K562 (cell line): ENCODE data around the gene SLC24A4. TPM values are rescaled to one million over a fixed set of nuclear protein-coding genes. Genes with fewer than 3 reads are reported as not detected.

Experiments used
- ATAC-seq: fragments of 200-7000 bp; cut with Tn5 transposase; 3 replicates; pipeline ENCODE4 v1.9.1; 2020; ENCODE audit warnings: moderate library complexity
- BruUV-seq: library from RNA; stranded (reverse); fragments of 400-500 nt; replicated peaks from 2 replicates; lab custom pipeline; 2021; lab: Mats Ljungman, UMichigan
- CTCF ChIA-PET: fragments of 300-600 bp; formaldehyde crosslinking; extraction: SDS; loops from one replicate; lab custom pipeline; 2021; ENCODE audit warnings: low intra/inter-chr PET ratio; lab: Yijun Ruan, JAX
- POLR2A ChIA-PET: fragments of 300-600, 350-650 bp; sonication (Branson Sonifier 250); formaldehyde crosslinking; extraction: SDS; loops from one replicate; lab custom pipeline; 2021; ENCODE audit warnings: antibody characterized with exemption, inconsistent platforms; lab: Yijun Ruan, JAX
- DNase-seq, 4 experiments: peaks; one replicate each; pipeline versions ENCODE4 v3.0.0 to v3.0.0-alpha.2; 2011 to 2018; ENCODE audit warnings: low spot score in 3 of 4, mixed read lengths in 3 of 4; ENCODE audit errors: extremely low read depth in 1 of 4
- FAIRE-seq: peaks from 2 replicates; lab custom pipeline; 2011; peaks lifted over from hg19 to GRCh38; lab: Jason Lieb, UNC
- H2AFZ ChIP-seq: 2 replicates; pipeline ENCODE4 v1.6.0; 2011; ENCODE audit warnings: low read depth, low read length, control low read depth, inconsistent platforms
- H3K27ac ChIP-seq: fragments of 200-600 bp; 3 replicates; pipeline ENCODE4 v1.8.0; 2011; ENCODE audit warnings: low read depth, mild to moderate bottlenecking, control low read depth, inconsistent platforms, low read length, moderate library complexity, mixed read lengths; ENCODE audit errors: extremely low read depth
- H3K27me3 ChIP-seq, 2 experiments: fragments of 300-600 bp in 1 of 2; 2 replicates in 1 of 2; 3 replicates in 1 of 2; pipeline versions ENCODE4 v1.6.0 to v1.8.0; 2011; ENCODE audit warnings: inconsistent platforms in 2 of 2, low read length in 2 of 2, mild to moderate bottlenecking in 1 of 2, mixed read lengths in 1 of 2, moderate library complexity in 1 of 2; ENCODE audit not compliant: control insufficient read depth in 2 of 2, insufficient read depth in 2 of 2
- H3K36me3 ChIP-seq: fragments of 300-600 bp; 3 replicates; pipeline ENCODE4 v1.8.0; 2011; ENCODE audit warnings: mild to moderate bottlenecking, low read length, inconsistent platforms; ENCODE audit not compliant: control insufficient read depth, insufficient read depth
- H3K4me1 ChIP-seq, 2 experiments: fragments of 200-600 bp in 1 of 2; replicated peaks in 1 of 2; 2 replicates in 1 of 2; 3 replicates in 1 of 2; pipeline versions ENCODE4 v1.5.1 to v1.8.0; 2011; ENCODE audit warnings: inconsistent platforms in 2 of 2, low read length in 2 of 2, mild to moderate bottlenecking in 1 of 2, mixed read lengths in 1 of 2, moderate library complexity in 1 of 2; ENCODE audit not compliant: control insufficient read depth in 2 of 2, insufficient read depth in 2 of 2
- H3K4me2 ChIP-seq: 2 replicates; pipeline ENCODE4 v1.6.1; 2011; ENCODE audit warnings: low read length, control low read depth, inconsistent platforms, mixed read lengths; ENCODE audit not compliant: insufficient read depth
- H3K4me3 ChIP-seq: fragments of 200-600 bp; sonication (generic), shearing (Covaris generic); 2 replicates; pipeline ENCODE4 v1.5.1; 2016; ENCODE audit warnings: control low read depth, inconsistent platforms
- H3K79me2 ChIP-seq: fragments of 200-600 bp; 3 replicates; pipeline ENCODE4 v1.8.0; 2011; ENCODE audit warnings: low read length, inconsistent platforms; ENCODE audit not compliant: control insufficient read depth, insufficient read depth
- H3K9ac ChIP-seq, 2 experiments: 2 replicates each; pipeline versions ENCODE4 v1.6.0 to v1.6.1; 2011; ENCODE audit warnings: low read depth in 2 of 2, low read length in 2 of 2, control low read depth in 1 of 2, inconsistent platforms in 1 of 2, mild to moderate bottlenecking in 1 of 2, mixed read lengths in 1 of 2; ENCODE audit not compliant: insufficient read depth in 1 of 2
- H3K9me1 ChIP-seq: one replicate; pipeline ENCODE4 v1.6.0; 2011; ENCODE audit warnings: inconsistent platforms, mild to moderate bottlenecking, low read length, moderate library complexity; ENCODE audit not compliant: control insufficient read depth, insufficient read depth
- H3K9me3 ChIP-seq: replicated peaks from 2 replicates; pipeline ENCODE4 v1.5.1; 2011; ENCODE audit warnings: low read depth, low read length, inconsistent platforms; ENCODE audit not compliant: control insufficient read depth, insufficient read depth
- H4K20me1 ChIP-seq: replicated peaks from 2 replicates; pipeline ENCODE4 v1.6.1; 2011; ENCODE audit warnings: low read length, inconsistent platforms, mixed read lengths; ENCODE audit not compliant: control insufficient read depth, insufficient read depth
- CBFB ChIP-seq: sonication (generic); formaldehyde crosslinking; IDR thresholded peaks from 2 replicates; pipeline ENCODE4 v1.4.0; 2020; ENCODE audit warnings: mild to moderate bottlenecking, missing genetic modification reagents
- EZH2 ChIP-seq: IDR thresholded peaks from 2 replicates; pipeline ENCODE4 v1.6.1; 2012; ENCODE audit warnings: low read depth, mild to moderate bottlenecking, inconsistent platforms, low read length, borderline replicate concordance
- FOXJ2 ChIP-seq: fragments of 200-800 bp; sonication (Bioruptor generic); IDR thresholded peaks from 2 replicates; pipeline ENCODE4 v1.6.1; 2016; ENCODE audit warnings: missing genetic modification characterization, missing compliant biosample characterization
- KLF1 ChIP-seq: fragments of 450-650 bp; IDR thresholded peaks from 2 replicates; pipeline ENCODE4 v1.6.1; 2016; ENCODE audit warnings: missing genetic modification characterization, missing compliant biosample characterization
- MCM7 ChIP-seq, 2 experiments: fragments of 450-650 bp; IDR thresholded peaks; 2 replicates each; pipeline ENCODE4 v1.6.1; 2016 to 2018
- MTA1 ChIP-seq: fragments of 450-650 bp; IDR thresholded peaks from 2 replicates; pipeline ENCODE4 v1.6.1; 2017; ENCODE audit warnings: borderline replicate concordance
- MXI1 ChIP-seq: IDR thresholded peaks from 2 replicates; pipeline ENCODE4 v1.6.1; 2011; ENCODE audit warnings: low read depth, mild to moderate bottlenecking, improper control_type of control experiment, low read length
- SMARCE1 ChIP-seq: fragments of 450-650 bp; IDR thresholded peaks from 2 replicates; pipeline ENCODE4 v1.7.1; 2016; ENCODE audit warnings: mild to moderate bottlenecking
- TCFL5 ChIP-seq: fragments of 250-450 bp; sonication (Bioruptor Pico); conservative IDR thresholded peaks from 2 replicates; pipeline ENCODE4 v1.6.1; 2021; ENCODE audit warnings: mild to moderate bottlenecking, moderate library complexity, matching md5 sums
- XRCC3 ChIP-seq: fragments of 450-650 bp; IDR thresholded peaks from 2 replicates; pipeline ENCODE4 v1.6.1; 2017; ENCODE audit warnings: mild to moderate bottlenecking, moderate library complexity
- ZFX ChIP-seq: sonication (generic); formaldehyde crosslinking; IDR thresholded peaks from 2 replicates; pipeline ENCODE4 v1.8.0; 2022; ENCODE audit warnings: mild to moderate bottlenecking, missing genetic modification reagents, moderate library complexity
- WGBS: fragments of 100-300 bp; shearing (Covaris generic); methylation state at CpG from one replicate; pipeline ENCODE4 v1.1.6; 2016; ENCODE audit warnings: low coverage, mixed read lengths; ENCODE audit not compliant: insufficient coverage; ENCODE audit errors: missing lambda C conversion rate; 5-methylcytosine and 5-hydroxymethylcytosine counted together
- in situ Hi-C: fragments of 300-500 bp; cut with MboI; formaldehyde crosslinking; loops from 4 replicates; pipeline ENCODE4 v1.15.0; 2018; ENCODE audit warnings: inconsistent platforms, mixed read lengths
- intact Hi-C: fragments of 100-400 bp; cut with micrococcal nuclease; formaldehyde crosslinking; loops from 2 replicates; pipeline ENCODE4 v1.14.2; 2022
- polyA plus RNA-seq, 8 experiments: library from polyadenylated mRNA; depleted of rRNA in 4 of 8; stranded (reverse) in 5 of 8; unstranded in 3 of 8; fragments of >200 nt; fragmentation: Nextera tagmentation in 2 of 8; fragmentation: Illumina TruSeq in 1 of 8; extraction: Ambion mirVana in 2 of 8; extraction: Trizol in 1 of 8; gene quantifications; 2 replicates each; pipeline versions ENCODE4 v1.2.1 to v1.2.3, GENCODE V29; 2011 to 2014; ENCODE audit warnings: inconsistent platforms in 1 of 8, missing spikeins in 1 of 8
- total RNA-seq, 7 experiments: library from RNA; depleted of rRNA in 6 of 7; stranded (reverse); fragments of >200 nt in 6 of 7; fragmentation: Illumina TruSeq in 2 of 7; extraction: Trizol in 2 of 7; gene quantifications; 2 replicates each; pipeline versions ENCODE4 v1.2.1 to v1.2.3, GENCODE V29; 2011 to 2021; ENCODE audit warnings: low replicate concordance in 1 of 7
- TF ChIP-seq, protein P1 (sequence below): fragments of 450-650 bp; formaldehyde crosslinking; IDR thresholded peaks from 2 replicates; pipeline ENCODE4 v1.4.0; 2022; ENCODE audit warnings: mild to moderate bottlenecking, moderate library complexity
- TF ChIP-seq, protein P2 (sequence below): conservative IDR thresholded peaks from 2 replicates; pipeline ENCODE4 v1.6.1; 2011; ENCODE audit warnings: low read depth, mild to moderate bottlenecking, low read length; ENCODE audit not compliant: control insufficient read depth
- TF ChIP-seq, protein P3 (sequence below), 3 experiments: IDR thresholded peaks in 2 of 3; conservative IDR thresholded peaks in 1 of 3; 2 replicates each; pipeline ENCODE4 v1.5.1; 2011 to 2012; ENCODE audit warnings: low read length in 3 of 3, mild to moderate bottlenecking in 3 of 3, control low read depth in 2 of 3, improper control_type of control experiment in 1 of 3, inconsistent platforms in 1 of 3, low read depth in 1 of 3, mixed read lengths in 1 of 3, moderate library complexity in 1 of 3; ENCODE audit not compliant: insufficient read depth in 2 of 3
- TF ChIP-seq, protein P4 (sequence below): sonication (generic); formaldehyde crosslinking; IDR thresholded peaks from 2 replicates; pipeline ENCODE4 v1.8.0; 2023; ENCODE audit warnings: mild to moderate bottlenecking, missing genetic modification reagents

The SLC24A4 gene
- total and polyA plus RNA-seq, 9 of the 15 experiments (the other 6 are each of a cell fraction or from before 2014, with no cell fraction given) = not detected

DNA sequence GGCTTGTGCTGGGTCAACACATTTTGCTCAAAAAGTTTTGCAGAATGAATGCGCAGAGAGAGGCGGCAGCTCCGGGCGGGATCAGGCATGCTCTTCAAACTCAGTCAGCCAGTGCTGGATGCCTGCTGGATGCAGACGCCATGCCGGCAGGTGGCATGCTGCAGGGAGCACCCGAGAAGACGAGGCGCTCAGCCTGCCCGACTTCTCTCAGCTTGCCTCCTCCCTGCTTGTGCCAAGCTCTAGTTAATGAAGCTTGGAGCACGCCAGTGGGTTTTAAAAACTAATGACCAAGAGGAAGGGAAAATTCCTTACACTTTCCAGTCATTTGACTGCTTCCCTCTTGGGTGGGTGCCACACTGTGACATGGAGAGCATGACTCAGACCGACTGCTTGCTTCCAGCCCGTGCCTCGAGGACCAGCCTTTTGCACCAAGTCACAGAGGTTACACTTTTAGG lies 39.8 kb downstream of the SLC24A4 start:
- in situ Hi-C loops = no loop called here
- BruUV-seq = no TSS peak
- no peak for ATAC-seq
- TF ChIP-seq, protein P1, sequence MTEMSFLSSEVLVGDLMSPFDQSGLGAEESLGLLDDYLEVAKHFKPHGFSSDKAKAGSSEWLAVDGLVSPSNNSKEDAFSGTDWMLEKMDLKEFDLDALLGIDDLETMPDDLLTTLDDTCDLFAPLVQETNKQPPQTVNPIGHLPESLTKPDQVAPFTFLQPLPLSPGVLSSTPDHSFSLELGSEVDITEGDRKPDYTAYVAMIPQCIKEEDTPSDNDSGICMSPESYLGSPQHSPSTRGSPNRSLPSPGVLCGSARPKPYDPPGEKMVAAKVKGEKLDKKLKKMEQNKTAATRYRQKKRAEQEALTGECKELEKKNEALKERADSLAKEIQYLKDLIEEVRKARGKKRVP (CRISPR knock-in tag) = no peak
- TF ChIP-seq XRCC3 (no peak), KLF1 (no peak), MCM7 (IDR thresholded peaks at IDR 0.05) (no peak), MXI1 (no peak), MTA1 (no peak), CBFB (CRISPR knock-in tag) (no peak), FOXJ2 (tag) (no peak), TCFL5 (no peak), ZFX (CRISPR knock-in tag) (no peak), SMARCE1 (no peak), EZH2 (no peak)
- TF ChIP-seq, protein P2, sequence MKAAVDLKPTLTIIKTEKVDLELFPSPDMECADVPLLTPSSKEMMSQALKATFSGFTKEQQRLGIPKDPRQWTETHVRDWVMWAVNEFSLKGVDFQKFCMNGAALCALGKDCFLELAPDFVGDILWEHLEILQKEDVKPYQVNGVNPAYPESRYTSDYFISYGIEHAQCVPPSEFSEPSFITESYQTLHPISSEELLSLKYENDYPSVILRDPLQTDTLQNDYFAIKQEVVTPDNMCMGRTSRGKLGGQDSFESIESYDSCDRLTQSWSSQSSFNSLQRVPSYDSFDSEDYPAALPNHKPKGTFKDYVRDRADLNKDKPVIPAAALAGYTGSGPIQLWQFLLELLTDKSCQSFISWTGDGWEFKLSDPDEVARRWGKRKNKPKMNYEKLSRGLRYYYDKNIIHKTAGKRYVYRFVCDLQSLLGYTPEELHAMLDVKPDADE = no peak
- TF ChIP-seq, protein P3, sequence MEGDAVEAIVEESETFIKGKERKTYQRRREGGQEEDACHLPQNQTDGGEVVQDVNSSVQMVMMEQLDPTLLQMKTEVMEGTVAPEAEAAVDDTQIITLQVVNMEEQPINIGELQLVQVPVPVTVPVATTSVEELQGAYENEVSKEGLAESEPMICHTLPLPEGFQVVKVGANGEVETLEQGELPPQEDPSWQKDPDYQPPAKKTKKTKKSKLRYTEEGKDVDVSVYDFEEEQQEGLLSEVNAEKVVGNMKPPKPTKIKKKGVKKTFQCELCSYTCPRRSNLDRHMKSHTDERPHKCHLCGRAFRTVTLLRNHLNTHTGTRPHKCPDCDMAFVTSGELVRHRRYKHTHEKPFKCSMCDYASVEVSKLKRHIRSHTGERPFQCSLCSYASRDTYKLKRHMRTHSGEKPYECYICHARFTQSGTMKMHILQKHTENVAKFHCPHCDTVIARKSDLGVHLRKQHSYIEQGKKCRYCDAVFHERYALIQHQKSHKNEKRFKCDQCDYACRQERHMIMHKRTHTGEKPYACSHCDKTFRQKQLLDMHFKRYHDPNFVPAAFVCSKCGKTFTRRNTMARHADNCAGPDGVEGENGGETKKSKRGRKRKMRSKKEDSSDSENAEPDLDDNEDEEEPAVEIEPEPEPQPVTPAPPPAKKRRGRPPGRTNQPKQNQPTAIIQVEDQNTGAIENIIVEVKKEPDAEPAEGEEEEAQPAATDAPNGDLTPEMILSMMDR (IDR thresholded peaks at IDR 0.05 in 2 of 3, conservative IDR thresholded peaks at IDR 0.05 in 1 of 3; ENCODE audit: insufficient read depth in 2 of 3, low read depth in 1 of 3, low read length in 3 of 3) = no peak
- TF ChIP-seq, protein P4, sequence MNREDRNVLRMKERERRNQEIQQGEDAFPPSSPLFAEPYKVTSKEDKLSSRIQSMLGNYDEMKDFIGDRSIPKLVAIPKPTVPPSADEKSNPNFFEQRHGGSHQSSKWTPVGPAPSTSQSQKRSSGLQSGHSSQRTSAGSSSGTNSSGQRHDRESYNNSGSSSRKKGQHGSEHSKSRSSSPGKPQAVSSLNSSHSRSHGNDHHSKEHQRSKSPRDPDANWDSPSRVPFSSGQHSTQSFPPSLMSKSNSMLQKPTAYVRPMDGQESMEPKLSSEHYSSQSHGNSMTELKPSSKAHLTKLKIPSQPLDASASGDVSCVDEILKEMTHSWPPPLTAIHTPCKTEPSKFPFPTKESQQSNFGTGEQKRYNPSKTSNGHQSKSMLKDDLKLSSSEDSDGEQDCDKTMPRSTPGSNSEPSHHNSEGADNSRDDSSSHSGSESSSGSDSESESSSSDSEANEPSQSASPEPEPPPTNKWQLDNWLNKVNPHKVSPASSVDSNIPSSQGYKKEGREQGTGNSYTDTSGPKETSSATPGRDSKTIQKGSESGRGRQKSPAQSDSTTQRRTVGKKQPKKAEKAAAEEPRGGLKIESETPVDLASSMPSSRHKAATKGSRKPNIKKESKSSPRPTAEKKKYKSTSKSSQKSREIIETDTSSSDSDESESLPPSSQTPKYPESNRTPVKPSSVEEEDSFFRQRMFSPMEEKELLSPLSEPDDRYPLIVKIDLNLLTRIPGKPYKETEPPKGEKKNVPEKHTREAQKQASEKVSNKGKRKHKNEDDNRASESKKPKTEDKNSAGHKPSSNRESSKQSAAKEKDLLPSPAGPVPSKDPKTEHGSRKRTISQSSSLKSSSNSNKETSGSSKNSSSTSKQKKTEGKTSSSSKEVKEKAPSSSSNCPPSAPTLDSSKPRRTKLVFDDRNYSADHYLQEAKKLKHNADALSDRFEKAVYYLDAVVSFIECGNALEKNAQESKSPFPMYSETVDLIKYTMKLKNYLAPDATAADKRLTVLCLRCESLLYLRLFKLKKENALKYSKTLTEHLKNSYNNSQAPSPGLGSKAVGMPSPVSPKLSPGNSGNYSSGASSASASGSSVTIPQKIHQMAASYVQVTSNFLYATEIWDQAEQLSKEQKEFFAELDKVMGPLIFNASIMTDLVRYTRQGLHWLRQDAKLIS (CRISPR knock-in tag) = no peak

More for the DNA sequence above, 39.8 kb downstream of the SLC24A4 start:
- Histone ChIP-seq H3K79me2 (no peaks in the 10 kb centered on the region), H4K20me1 (no peaks in the 10 kb centered on the region), H2AFZ (no peak overlapping the region), H3K4me2 (no peak overlapping the region), H3K36me3 (no peaks in the 10 kb centered on the region), H3K9me3 (no peaks in the 10 kb centered on the region), H3K27me3 (peaks cover 2 to 23% of the 10 kb centered on the region in 2 experiments; a peak in 3 of 5 replicates), H3K4me3 (no peak overlapping the region), H3K27ac (no peak overlapping the region), H3K9me1 (no peaks in the 10 kb centered on the region), H3K9ac (no peak overlapping the region), H3K4me1 (no peaks in the 10 kb centered on the region)
- CTCF ChIA-PET = no interaction called here
- 0% methylated on average over 9 of the region's 14 CpGs for WGBS
- POLR2A ChIA-PET = no interaction called here
- FAIRE-seq (no peak), DNase-seq (no peak)
- intact Hi-C loops = no loop called here
